A673 (cell line): ENCODE results near the gene CCAR1.

Experiments
- EZH2 ChIP-seq: fragments of 200-600 bp; sonication (generic); IDR thresholded peaks from 2 replicates; pipeline ENCODE4 v1.6.1; 2017; ENCODE audit warnings: borderline replicate concordance, low read depth, mild to moderate bottlenecking, mixed read lengths, antibody characterized with exemption, low read length; ENCODE audit not compliant: poor library complexity, severe bottlenecking
- TF ChIP-seq, protein P1 (sequence below): fragments of 300-800, 200-600 bp; sonication (generic); conservative IDR thresholded peaks from 2 replicates; pipeline ENCODE4 v1.5.1; 2017; ENCODE audit warnings: low read depth, mild to moderate bottlenecking, antibody characterized with exemption, low read length, moderate library complexity, mixed read lengths

DNA sequence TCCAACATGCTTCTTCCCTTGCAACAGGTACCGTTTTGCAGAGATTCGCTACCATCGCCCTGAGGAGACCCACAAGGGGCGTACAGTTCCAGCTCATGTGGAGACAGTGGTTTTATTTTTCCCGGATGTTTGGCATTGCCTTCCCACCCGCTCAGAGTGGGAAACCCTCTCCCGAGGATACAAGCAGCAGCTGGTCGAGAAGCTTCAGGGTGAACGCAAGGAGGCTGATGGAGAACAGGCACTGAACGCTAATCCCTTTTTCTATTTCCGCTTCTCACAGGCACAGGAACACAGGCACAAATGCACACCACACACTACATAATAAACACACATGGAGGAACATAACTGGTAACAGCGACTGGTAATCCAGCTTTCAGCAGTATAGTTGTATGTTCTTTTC, 35.2 kb downstream of the CCAR1 start:
- TF ChIP-seq, protein P1, sequence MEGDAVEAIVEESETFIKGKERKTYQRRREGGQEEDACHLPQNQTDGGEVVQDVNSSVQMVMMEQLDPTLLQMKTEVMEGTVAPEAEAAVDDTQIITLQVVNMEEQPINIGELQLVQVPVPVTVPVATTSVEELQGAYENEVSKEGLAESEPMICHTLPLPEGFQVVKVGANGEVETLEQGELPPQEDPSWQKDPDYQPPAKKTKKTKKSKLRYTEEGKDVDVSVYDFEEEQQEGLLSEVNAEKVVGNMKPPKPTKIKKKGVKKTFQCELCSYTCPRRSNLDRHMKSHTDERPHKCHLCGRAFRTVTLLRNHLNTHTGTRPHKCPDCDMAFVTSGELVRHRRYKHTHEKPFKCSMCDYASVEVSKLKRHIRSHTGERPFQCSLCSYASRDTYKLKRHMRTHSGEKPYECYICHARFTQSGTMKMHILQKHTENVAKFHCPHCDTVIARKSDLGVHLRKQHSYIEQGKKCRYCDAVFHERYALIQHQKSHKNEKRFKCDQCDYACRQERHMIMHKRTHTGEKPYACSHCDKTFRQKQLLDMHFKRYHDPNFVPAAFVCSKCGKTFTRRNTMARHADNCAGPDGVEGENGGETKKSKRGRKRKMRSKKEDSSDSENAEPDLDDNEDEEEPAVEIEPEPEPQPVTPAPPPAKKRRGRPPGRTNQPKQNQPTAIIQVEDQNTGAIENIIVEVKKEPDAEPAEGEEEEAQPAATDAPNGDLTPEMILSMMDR = no peak
- no peak for TF ChIP-seq EZH2
